Measurements from ENCODE around the gene OR52N2. TPM values are rescaled to one million over a fixed set of nuclear protein-coding genes. Genes with fewer than 3 reads are reported as not detected.

Gene OR52N2
- total RNA-seq, 1 donor from 2014 or later: not detected

Other genes starting within 250 kb of the OR52N2 start
- gene OR52B6, start 228.0 kb upstream of the OR52N2 start, total RNA-seq: not detected
- gene TRIM6, start 212.3 kb upstream of the OR52N2 start, total RNA-seq: 1.9 TPM
- gene TRIM34, start 183.9 kb upstream of the OR52N2 start, total RNA-seq: 5.2 TPM
- gene TRIM5, start 123.8 kb upstream of the OR52N2 start, total RNA-seq: 19.0 TPM
- gene TRIM22, start 119.1 kb upstream of the OR52N2 start, total RNA-seq: 13.0 TPM
- gene OR56B1, start 72.5 kb upstream of the OR52N2 start, total RNA-seq: not detected
- gene OR52N4, start 54.7 kb upstream of the OR52N2 start, total RNA-seq: not detected
- not detected for gene OR52N5, start 25.6 kb upstream of the OR52N2 start, total RNA-seq
- not detected for gene OR52N1, start 17.7 kb upstream of the OR52N2 start, total RNA-seq
- not detected for gene OR52E6, start 33.0 kb downstream of the OR52N2 start, total RNA-seq
- gene OR52E8, start 48.8 kb downstream of the OR52N2 start, total RNA-seq: not detected
- not detected for gene OR52E4, start 71.7 kb downstream of the OR52N2 start, total RNA-seq
- gene OR52E5, start 84.3 kb downstream of the OR52N2 start, total RNA-seq: not detected
- not detected for gene OR56A3, start 133.3 kb downstream of the OR52N2 start, total RNA-seq
- gene OR56A5, start 159.6 kb downstream of the OR52N2 start, total RNA-seq: not detected
- gene OR52L1, start 178.1 kb downstream of the OR52N2 start, total RNA-seq: not detected
- not detected for gene OR56A4, start 198.0 kb downstream of the OR52N2 start, total RNA-seq
- gene OR56A1, start 221.8 kb downstream of the OR52N2 start, total RNA-seq: not detected